Activated CD4-positive, alpha-beta T cell treated with anti-CD3 and anti-CD28 coated beads, Interleukin-2, amount 50 U/mL, for 1 hour (primary cell): ENCODE results near the gene KAT2A.

Experiments
- DNase-seq: peaks from one replicate; pipeline ENCODE4 v3.0.0-alpha.2; 2020

The KAT2A gene

GRCh38 chr17:42135151-42135550 is 14.0 kb upstream of the KAT2A start:
- no peak for DNase-seq

DNA sequence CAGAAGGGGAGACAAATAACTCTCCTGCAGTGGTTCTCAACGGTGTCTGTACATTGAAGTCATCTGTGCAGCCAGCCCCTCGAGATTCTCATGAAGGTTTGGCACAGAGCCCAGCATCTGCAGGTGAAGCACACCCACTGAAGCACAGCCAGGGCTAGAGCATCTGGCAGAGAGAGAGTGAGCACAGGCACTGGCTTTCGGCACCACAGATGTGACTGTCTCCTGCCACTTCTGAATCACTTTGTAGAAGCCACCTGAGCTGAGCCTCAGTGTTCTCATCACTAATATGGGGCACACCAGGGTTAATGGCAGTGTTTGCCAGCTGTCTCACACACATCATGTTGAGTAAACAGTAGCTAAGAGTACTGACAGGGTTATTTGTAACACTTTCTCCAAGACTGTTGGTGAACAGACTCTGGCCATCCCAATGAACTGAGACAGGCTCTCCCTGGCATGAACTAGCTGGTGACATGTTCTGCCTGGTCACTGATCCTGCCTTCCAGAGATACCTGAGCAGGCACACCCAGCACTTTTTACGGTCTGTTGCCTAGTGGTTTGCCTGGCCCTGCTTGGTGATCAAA is 12.4 kb upstream of the KAT2A start:
- DNase-seq: peak; percentile 27

- DNase-seq: no peak
These were observed 11.8 kb upstream of the KAT2A start for GRCh38 chr17:42132941-42133340.

DNA sequence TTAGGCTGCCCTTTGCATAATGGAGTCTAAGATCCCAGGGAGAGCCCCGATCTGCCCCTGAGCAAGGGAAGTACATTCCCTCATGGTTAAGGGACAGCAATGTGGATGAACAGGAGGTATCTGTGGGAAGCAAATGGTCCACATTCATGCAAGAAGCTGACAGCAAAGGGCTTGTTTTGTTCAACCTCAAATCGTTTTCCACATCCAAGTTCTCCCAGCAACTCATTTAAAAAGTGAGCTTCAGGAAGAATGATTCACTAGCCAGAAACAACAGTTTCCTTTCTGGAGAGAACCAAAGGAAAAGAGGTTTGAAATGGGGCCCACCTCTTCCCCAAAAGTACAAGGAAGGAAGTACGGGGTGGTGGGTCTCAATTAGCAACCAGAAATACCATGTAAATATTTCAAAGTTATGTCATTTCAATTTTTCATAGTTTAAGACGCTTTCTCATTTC is 10.8 kb upstream of the KAT2A start:
- DNase-seq: no peak

GRCh38 chr17:42131232-42131631 is 10.1 kb upstream of the KAT2A start:
- no peak for DNase-seq

- DNase-seq: no peak
These were observed 9.3 kb upstream of the KAT2A start for GRCh38 chr17:42130310-42130936.

GRCh38 chr17:42129109-42129837 is 8.1 kb upstream of the KAT2A start:
- DNase-seq: no peak

GRCh38 chr17:42127414-42127813 is 6.2 kb upstream of the KAT2A start:
- DNase-seq: no peak

DNA sequence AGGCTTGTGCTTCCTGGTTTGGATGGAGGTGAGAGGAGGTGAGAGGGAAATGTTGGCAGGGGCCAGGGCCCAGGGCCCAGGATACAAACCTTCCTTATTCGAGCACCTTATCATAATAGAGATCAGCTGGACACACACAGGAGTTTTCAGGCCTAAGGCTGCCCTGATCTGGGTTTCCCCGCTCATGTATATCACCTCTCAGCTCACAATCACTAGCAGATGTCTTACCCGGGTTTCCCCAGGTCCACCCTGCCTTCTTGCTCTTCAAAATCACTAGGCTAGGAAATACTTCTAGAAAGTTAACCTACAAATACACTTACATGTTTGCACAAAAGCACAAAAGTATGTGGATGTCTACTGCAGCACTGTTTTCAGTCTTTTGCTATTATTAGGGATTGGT is 5.7 kb upstream of the KAT2A start:
- no peak for DNase-seq

DNA sequence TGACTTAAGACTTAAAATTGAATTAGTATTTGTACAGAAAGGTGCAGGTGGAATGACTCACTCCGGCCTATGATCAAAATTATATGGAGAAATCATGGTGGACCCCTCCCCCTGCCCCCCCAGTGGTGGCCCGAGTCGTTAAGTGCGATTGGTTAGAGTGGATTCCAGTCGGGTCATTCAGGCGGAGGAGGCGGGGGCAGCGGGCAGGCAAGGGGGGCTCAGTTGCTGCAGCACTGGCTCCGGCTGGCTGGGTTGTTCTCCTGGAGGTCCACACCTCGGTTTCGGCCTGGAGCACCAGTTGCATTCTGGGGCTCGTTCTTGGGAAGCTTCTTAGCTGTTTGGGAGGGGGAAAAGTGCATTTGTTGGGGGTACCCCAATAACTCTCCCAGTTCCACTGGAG is 4.4 kb upstream of the KAT2A start:
- no peak for DNase-seq

DNA sequence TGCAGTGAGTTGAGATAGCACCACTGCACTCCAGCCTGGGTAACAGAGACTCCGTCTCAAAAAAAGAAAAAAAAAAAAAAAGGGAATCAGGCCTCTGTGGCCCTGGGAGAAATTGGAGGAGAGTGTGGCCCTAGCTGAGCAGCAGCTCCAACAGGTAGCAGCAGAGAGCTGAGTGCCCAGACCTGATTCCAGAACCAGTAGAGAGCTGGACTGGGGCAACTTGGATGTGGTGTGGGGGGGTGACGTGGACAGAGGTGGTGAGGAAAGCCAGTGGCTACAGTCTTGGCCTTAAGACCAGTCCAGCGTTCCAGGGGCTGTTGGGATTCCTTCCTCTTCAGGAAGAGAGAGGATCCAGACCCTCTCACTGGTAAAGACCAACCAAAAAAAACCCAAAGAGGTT is 3.1 kb upstream of the KAT2A start:
- no peak for DNase-seq

DNA sequence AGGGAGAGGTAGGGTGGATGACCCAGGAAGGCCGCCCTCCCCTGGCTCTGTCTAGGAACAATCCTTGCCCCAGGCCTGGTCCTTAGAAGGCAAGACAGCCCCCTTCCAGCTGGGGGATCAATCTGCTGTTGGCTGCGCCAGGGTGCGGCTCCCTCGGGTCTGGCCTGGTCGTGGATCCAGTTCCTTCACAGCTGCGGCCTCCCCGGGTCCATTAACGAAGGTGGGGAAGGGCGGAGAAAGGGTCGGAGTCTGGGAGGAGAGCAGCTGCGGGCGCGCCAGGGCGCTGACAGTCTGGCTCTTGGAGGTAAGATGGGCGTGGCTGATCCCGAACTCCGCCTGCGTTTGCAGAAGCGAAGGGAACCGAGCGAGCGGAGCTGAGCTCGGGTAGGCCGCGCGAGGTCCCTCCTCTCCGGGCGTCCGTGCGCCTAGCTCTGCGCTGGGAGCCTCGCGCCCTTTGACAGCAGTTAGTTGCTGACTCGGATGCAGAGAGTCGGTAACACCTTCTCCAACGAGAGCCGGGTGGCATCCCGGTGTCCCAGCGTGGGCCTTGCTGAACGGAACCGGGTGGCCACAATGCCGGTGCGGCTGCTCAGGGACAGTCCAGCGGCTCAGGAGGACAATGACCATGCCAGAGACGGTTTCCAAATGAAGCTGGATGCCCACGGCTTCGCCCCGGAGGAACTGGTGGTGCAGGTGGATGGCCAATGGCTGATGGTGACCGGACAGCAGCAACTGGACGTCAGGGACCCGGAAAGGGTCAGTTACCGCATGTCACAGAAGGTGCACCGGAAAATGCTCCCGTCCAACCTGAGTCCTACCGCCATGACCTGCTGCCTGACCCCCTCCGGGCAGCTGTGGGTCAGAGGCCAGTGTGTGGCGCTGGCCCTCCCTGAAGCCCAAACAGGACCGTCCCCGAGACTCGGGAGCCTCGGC is 1.5 kb upstream of the KAT2A start, which contains the start of gene HSPB9:
HSPB9 (plus strand) TSS at position 434 of the 933 bp plus-strand sequence; CDS start at position 481, 47 bp downstream.
- no peak for DNase-seq

DNA sequence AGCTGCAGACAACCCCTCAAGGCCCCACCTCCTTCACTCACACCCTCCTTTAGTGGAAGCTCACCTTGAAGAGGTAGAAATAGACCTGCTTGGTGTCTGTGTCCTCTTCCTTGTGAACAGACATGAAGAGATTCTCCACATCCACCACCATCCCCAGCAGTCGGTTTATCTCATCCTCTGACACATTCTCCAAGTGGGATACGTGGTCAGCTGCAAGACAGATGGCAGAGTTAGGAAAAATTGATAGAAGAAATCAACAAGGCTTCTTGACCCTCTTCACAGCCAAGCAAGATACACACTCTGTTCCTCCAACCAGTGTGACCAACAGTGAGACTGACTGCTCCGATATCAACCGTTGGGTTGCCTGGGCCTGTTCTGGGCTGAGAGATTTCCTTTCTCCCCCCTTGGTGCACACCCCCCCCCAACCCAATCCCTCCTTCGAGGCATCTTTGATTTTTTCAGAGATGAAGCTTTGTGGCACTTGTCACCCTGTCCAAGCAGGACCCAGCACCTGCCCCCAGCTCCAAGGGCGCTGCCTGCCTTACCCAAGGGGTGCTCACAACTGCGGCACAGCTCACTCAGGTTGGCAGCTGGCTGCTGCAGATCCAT is 902 bp downstream of the KAT2A start:
- no peak for DNase-seq

GRCh38 chr17:42119301-42119700 is 1.9 kb downstream of the KAT2A start:
- DNase-seq: no peak

DNA sequence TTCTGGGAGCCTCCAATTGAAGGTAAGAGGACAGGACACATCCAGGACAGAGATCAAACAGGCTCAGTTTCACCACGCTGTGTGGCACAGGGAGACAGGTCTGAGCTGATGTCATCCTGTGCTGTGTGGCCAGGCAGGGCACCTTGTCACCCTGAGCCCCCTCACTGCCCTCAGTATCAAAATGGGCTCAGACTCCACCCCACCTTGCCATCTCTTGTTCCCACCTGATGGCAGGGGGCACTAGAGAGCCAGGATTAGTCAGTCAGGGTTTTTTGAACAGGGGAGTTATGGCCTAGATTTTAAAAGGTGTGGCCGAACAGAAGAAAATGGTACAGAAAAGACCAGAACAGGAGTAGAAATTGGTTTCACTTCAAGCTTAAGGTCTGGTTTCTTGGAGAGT is 2.6 kb downstream of the KAT2A start:
- peak; percentile 42 for DNase-seq

GRCh38 chr17:42118126-42118510 is 3.0 kb downstream of the KAT2A start:
- no peak for DNase-seq

- DNase-seq: no peak
These were observed 3.6 kb downstream of the KAT2A start for GRCh38 chr17:42117397-42118125.

DNA sequence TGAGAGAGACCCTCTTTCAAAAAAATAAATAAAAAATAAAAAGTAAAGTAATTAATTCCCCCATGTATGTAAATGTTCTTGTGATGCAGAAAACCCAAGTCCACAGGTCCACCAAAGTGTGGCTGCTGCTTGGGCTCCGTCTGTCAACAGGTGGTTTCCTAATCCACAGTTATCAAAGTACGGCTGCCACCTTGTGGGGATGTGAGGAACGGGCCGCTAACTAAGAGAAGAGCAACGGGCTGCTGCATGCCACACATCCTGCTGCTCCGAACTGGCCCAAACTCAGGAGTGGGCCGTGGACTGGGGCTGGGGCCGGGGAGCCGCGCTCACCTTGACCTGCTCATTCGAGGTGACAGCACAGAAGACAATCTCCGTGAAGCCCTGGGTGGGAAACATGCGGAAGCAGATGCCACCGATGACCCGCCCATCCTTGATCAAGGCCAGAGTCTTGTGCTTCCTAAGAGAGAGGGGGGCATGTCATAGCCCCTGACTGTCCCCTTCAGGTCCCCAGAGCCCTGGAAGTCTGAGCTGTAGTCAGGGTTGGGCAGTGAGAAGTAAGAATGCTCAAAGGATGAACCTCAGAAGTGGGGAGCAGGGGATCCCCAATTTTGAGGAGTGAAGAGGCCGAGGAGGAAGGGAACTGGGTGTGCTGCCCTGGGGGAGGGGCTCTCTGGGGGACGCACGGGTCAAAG is 4.3 kb downstream of the KAT2A start:
- peak; percentile 82 for DNase-seq

DNA sequence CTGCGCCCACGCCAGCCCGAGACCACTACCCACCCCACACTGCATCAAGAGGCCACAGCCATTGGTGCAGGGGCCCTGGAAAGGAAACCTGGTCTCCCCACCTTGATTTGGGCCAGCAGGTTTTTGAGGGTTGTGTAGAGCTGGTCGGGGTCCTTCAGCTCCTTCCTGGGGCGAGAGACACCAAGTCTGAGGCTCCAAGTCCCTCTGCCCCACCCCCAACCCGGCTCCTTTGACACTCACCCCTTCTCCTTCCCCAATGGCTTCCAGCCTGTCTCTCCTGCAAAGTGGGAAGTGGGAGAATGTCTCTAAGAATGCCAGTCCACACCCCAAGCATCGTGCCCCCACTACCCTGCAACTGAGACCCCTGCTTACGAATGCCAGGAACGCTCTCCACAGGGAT is 7.0 kb downstream of the KAT2A start:
- DNase-seq: no peak

GRCh38 chr17:42113293-42114069 is 7.7 kb downstream of the KAT2A start:
- no peak for DNase-seq
